SK-N-SH treated with all-trans-retinoic acid at 6 μM for 48 hours (cell line): ENCODE results near the gene M1AP.

Source experiments
- OSR1 ChIP-seq: fragments of 250-450 bp; sonication (Bioruptor Pico); IDR thresholded peaks from 2 replicates; pipeline ENCODE4 v1.8.0; 2022; ENCODE audit warnings: moderate library complexity, mild to moderate bottlenecking, inconsistent platforms
- RARB ChIP-seq: fragments of 250-450 bp; sonication (Bioruptor Pico); IDR thresholded peaks from 2 replicates; pipeline ENCODE4 v1.8.0; 2021; ENCODE audit warnings: mild to moderate bottlenecking, moderate library complexity
- TCF4 ChIP-seq: fragments of 250-450 bp; sonication (Bioruptor Pico); IDR thresholded peaks from 2 replicates; pipeline ENCODE4 v1.8.0; 2021; ENCODE audit warnings: mild to moderate bottlenecking, moderate library complexity, borderline replicate concordance
- ZNF8 ChIP-seq: fragments of 450-650 bp; formaldehyde crosslinking; IDR thresholded peaks from 2 replicates; pipeline ENCODE4 v1.5.0; 2020; ENCODE audit warnings: mild to moderate bottlenecking, moderate library complexity
- TF ChIP-seq, protein P1 (sequence below): fragments of 250-450 bp; sonication (Bioruptor Pico); IDR thresholded peaks from 2 replicates; pipeline ENCODE4 v1.5.1; 2020; ENCODE audit warnings: low read depth, mild to moderate bottlenecking, moderate library complexity

- TF ChIP-seq TCF4 (CRISPR knock-in tag) (no peak), ZNF8 (no peak), OSR1 (CRISPR knock-in tag) (no peak), RARB (CRISPR knock-in tag) (no peak)
- TF ChIP-seq, protein P1, sequence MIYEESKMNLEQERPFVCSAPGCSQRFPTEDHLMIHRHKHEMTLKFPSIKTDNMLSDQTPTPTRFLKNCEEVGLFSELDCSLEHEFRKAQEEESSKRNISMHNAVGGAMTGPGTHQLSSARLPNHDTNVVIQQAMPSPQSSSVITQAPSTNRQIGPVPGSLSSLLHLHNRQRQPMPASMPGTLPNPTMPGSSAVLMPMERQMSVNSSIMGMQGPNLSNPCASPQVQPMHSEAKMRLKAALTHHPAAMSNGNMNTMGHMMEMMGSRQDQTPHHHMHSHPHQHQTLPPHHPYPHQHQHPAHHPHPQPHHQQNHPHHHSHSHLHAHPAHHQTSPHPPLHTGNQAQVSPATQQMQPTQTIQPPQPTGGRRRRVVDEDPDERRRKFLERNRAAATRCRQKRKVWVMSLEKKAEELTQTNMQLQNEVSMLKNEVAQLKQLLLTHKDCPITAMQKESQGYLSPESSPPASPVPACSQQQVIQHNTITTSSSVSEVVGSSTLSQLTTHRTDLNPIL = no peak
Measured at GRCh38 chr2:74525717-74526648, 122.1 kb downstream of the M1AP start, which contains the start of gene DQX1.
